Breast epithelium (tissue), 3 donors: ENCODE data around the gene SPSB3.

Experiments
- POLR2A ChIP-seq: fragments of 450-650 bp; IDR thresholded peaks from one replicate; pipeline ENCODE4 v1.6.1; 2016; ENCODE audit warnings: antibody characterized with exemption, mild to moderate bottlenecking, moderate library complexity
- TF ChIP-seq, protein P1 (sequence below), 3 donors: fragments of 450-650 bp; IDR thresholded peaks; one replicate each; pipeline ENCODE4 v1.5.1; 2016 to 2017; ENCODE audit warnings: antibody characterized with exemption in 3 of 3, mild to moderate bottlenecking in 3 of 3, moderate library complexity in 3 of 3

DNA sequence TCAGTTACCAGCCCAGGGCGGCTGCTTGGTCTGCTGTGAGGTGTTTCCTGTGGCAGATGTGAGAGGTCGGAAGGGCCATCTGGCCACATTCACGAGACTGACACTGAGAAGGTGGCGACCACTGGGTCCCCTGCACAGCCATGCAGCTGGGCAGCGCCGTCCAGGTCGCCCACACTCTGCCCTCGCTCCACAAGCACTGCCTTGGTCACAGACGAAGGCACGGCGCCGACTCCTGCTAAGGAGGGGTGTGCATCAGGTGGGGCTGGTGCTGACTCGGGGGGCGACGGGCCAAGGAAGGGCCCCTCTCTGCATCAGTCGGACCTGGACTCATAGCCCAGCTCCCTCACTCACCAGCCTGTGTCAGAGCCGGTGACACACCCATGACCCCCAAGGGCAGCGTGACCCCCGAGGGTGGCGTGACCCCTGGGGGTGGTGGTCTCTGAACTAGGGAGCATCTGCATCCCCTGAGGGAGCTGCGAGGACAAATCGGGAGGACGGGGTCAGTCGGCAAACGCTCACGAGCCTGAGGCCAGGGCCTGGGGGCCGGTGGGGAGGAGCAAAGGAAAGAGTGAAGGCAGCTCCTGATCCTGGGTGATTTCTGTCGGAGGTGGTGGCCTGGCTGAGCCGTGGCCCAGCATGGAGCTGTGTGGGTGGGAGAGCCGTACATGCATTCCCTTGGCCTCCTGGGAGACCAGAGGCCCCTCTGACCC is 41.4 kb downstream of the SPSB3 start:
- TF ChIP-seq POLR2A: no peak
- TF ChIP-seq, protein P1, sequence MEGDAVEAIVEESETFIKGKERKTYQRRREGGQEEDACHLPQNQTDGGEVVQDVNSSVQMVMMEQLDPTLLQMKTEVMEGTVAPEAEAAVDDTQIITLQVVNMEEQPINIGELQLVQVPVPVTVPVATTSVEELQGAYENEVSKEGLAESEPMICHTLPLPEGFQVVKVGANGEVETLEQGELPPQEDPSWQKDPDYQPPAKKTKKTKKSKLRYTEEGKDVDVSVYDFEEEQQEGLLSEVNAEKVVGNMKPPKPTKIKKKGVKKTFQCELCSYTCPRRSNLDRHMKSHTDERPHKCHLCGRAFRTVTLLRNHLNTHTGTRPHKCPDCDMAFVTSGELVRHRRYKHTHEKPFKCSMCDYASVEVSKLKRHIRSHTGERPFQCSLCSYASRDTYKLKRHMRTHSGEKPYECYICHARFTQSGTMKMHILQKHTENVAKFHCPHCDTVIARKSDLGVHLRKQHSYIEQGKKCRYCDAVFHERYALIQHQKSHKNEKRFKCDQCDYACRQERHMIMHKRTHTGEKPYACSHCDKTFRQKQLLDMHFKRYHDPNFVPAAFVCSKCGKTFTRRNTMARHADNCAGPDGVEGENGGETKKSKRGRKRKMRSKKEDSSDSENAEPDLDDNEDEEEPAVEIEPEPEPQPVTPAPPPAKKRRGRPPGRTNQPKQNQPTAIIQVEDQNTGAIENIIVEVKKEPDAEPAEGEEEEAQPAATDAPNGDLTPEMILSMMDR (IDR thresholded peaks at IDR 0.05): no peak
